Prostate gland (tissue), 2 donors: ENCODE data around the gene FARP1. TPM values are rescaled to one million over a fixed set of nuclear protein-coding genes. Genes with fewer than 3 reads are reported as not detected.

Experiments
- DNase-seq: peaks from one replicate; pipeline ENCODE4 v3.0.0-alpha.2; 2019; ENCODE audit warnings: low spot score
- H3K27ac ChIP-seq, 2 donors: fragments of 200-600 bp; sonication (generic); 2 replicates each; pipeline ENCODE4 v1.5.1; 2017 to 2019
- H3K27me3 ChIP-seq: fragments of 200-600 bp; sonication (generic); replicated peaks from 2 replicates; pipeline ENCODE4 v1.5.1; 2019; ENCODE audit not compliant: insufficient read depth
- H3K36me3 ChIP-seq, 2 donors: fragments of 200-600 bp; sonication (generic); 1 replicate in 1 of 2; 2 replicates in 1 of 2; pipeline versions ENCODE4 v1.5.1 to v1.8.1; 2017 to 2019
- H3K4me1 ChIP-seq: fragments of 200-600 bp; sonication (generic); replicated peaks from 2 replicates; pipeline ENCODE4 v1.5.1; 2019
- H3K4me3 ChIP-seq, 2 donors: fragments of 200-600 bp; sonication (generic); 2 replicates each; pipeline ENCODE4 v1.5.1; 2017 to 2019
- H3K9me3 ChIP-seq: fragments of 200-600 bp; sonication (generic); 2 replicates; pipeline ENCODE4 v1.5.1; 2017
- CTCF ChIP-seq, 4 experiments: fragments of 200-600 bp in 2 of 4; fragments of 450-650 bp in 2 of 4; sonication (generic) in 2 of 4; IDR thresholded peaks; 1 replicate in 3 of 4; 2 replicates in 1 of 4; pipeline ENCODE4 v1.5.1; 2016 to 2019; ENCODE audit warnings: antibody characterized with exemption in 4 of 4, mild to moderate bottlenecking in 2 of 4, moderate library complexity in 2 of 4
- POLR2A ChIP-seq: fragments of 450-650 bp; IDR thresholded peaks from one replicate; pipeline ENCODE4 v1.6.1; 2016; ENCODE audit warnings: antibody characterized with exemption, mild to moderate bottlenecking
- POLR2AphosphoS5 ChIP-seq: sonication (generic); formaldehyde crosslinking; IDR thresholded peaks from one replicate; pipeline ENCODE4 v1.6.1; 2017; ENCODE audit warnings: antibody characterized with exemption
- WGBS: methylation state at CpG from one replicate; pipeline ENCODE4 v1.1.5; 2018; 5-methylcytosine and 5-hydroxymethylcytosine counted together
- intact Hi-C: fragments of 100-400 bp; cut with DNase I; formaldehyde crosslinking; loops from one replicate; pipeline ENCODE4 v1.14.2; 2022
- total RNA-seq, 2 donors: library from RNA; depleted of rRNA; stranded (reverse); fragments of >200 nt; gene quantifications; one replicate each; pipeline ENCODE4 v1.1.0, GENCODE V29; 2016

The FARP1 gene
- total RNA-seq, 2 donors from 2014 or later = 70.6 to 77.5 TPM

GRCh38 chr13:98286799-98287198 is 143.9 kb downstream of the FARP1 start:
- peak overlapping the region; percentile 37 to 39 for H3K27ac ChIP-seq
- WGBS = 44% methylated on average over 2 of the region's 2 CpGs
- H3K4me1 ChIP-seq = no peaks in the 10 kb centered on the region

GRCh38 chr13:98288211-98288610 is 145.3 kb downstream of the FARP1 start:
- Histone ChIP-seq H3K36me3 (no peaks in the 10 kb centered on the region), H3K4me3 (no peak overlapping the region), H3K4me1 (no peaks in the 10 kb centered on the region), H3K27me3 (no peaks in the 10 kb centered on the region), H3K9me3 (no peaks in the 10 kb centered on the region), H3K27ac (no peak overlapping the region)
- WGBS = 95% methylated on average over 6 of the region's 6 CpGs
- TF ChIP-seq POLR2AphosphoS5 (no peak), CTCF (IDR thresholded peaks at IDR 0.05) (no peak), POLR2A (no peak)
- intact Hi-C loops = no loop called here
- no peak for DNase-seq

More at GRCh38 chr13:98286799-98287198, 143.9 kb downstream of the FARP1 start:
- no peak overlapping the region for H3K4me3 ChIP-seq
- DNase-seq = no peak
- no peaks in the 10 kb centered on the region for H3K27me3 ChIP-seq
- H3K9me3 ChIP-seq = no peaks in the 10 kb centered on the region
- intact Hi-C loops = no loop called here
- TF ChIP-seq POLR2AphosphoS5 = peak; percentile 73
- TF ChIP-seq POLR2A = no peak
- H3K36me3 ChIP-seq = no peaks in the 10 kb centered on the region

- no peaks in the 10 kb centered on the region for H3K27me3 ChIP-seq
- no peak for TF ChIP-seq CTCF (IDR thresholded peaks at IDR 0.05)
- TF ChIP-seq POLR2A = no peak
- no peak for TF ChIP-seq POLR2AphosphoS5
- no peak for DNase-seq
- H3K4me3 ChIP-seq = no peak overlapping the region
- no peaks in the 10 kb centered on the region for H3K36me3 ChIP-seq
- intact Hi-C loops = no loop called here
- no peaks in the 10 kb centered on the region for H3K9me3 ChIP-seq
- no peaks in the 10 kb centered on the region for H3K4me1 ChIP-seq
- no peak overlapping the region for H3K27ac ChIP-seq
- 95% methylated on average over 14 of the region's 14 CpGs for whole genome bisulfite sequencing
Observed at GRCh38 chr13:98289339-98289945, 146.5 kb downstream of the FARP1 start.

- H3K27me3 ChIP-seq = no peaks in the 10 kb centered on the region
- no peaks in the 10 kb centered on the region for H3K36me3 ChIP-seq
- no peak overlapping the region for H3K4me3 ChIP-seq
- H3K9me3 ChIP-seq = no peaks in the 10 kb centered on the region
- WGBS = 97% methylated on average over 3 of the region's 3 CpGs
- H3K27ac ChIP-seq = no peak overlapping the region
- TF ChIP-seq CTCF (IDR thresholded peaks at IDR 0.05) (no peak), POLR2AphosphoS5 (no peak), POLR2A (no peak)
- no peak for DNase-seq
- intact Hi-C loops = no loop called here
- no peaks in the 10 kb centered on the region for H3K4me1 ChIP-seq
Observed at GRCh38 chr13:98290261-98290660, 147.4 kb downstream of the FARP1 start.

- H3K27ac ChIP-seq = no peak overlapping the region
- no peaks in the 10 kb centered on the region for H3K36me3 ChIP-seq
- no peaks in the 10 kb centered on the region for H3K4me1 ChIP-seq
- no peak for DNase-seq
- TF ChIP-seq CTCF (IDR thresholded peaks at IDR 0.05) (no peak), POLR2A (no peak), POLR2AphosphoS5 (no peak)
- intact Hi-C loops = no loop called here
- no peak overlapping the region for H3K4me3 ChIP-seq
- 59% methylated on average over 2 of the region's 2 CpGs for WGBS
- no peaks in the 10 kb centered on the region for H3K27me3 ChIP-seq
- H3K9me3 ChIP-seq = no peaks in the 10 kb centered on the region
Observed at GRCh38 chr13:98291658-98292057, 148.8 kb downstream of the FARP1 start.
